PFSK-1 (cell line): ENCODE data around the gene TENT4A.

Source experiments
- FOXP2 ChIP-seq: optimal IDR thresholded peaks from 2 replicates; pipeline ENCODE3; 2011; ENCODE audit warnings: borderline replicate concordance, control low read depth, inconsistent platforms; ENCODE audit not compliant: insufficient read depth; ENCODE audit errors: extremely low read length, extremely low read depth
- POLR2AphosphoS5 ChIP-seq: IDR thresholded peaks from 2 replicates; pipeline ENCODE4 v1.6.1; 2012; ENCODE audit warnings: low read depth, mild to moderate bottlenecking, control low read depth, low read length, moderate library complexity
- SIN3A ChIP-seq: IDR thresholded peaks from 2 replicates; pipeline ENCODE4 v1.6.1; 2012; ENCODE audit warnings: mild to moderate bottlenecking, low read length, moderate library complexity, borderline replicate concordance; ENCODE audit not compliant: insufficient read depth
- TAF1 ChIP-seq: IDR thresholded peaks from 2 replicates; pipeline ENCODE4 v1.6.1; 2012; ENCODE audit warnings: low read length, control low read depth, borderline replicate concordance; ENCODE audit not compliant: insufficient read depth
- TF ChIP-seq, protein P1 (sequence below), 2 experiments: IDR thresholded peaks; 2 replicates each; pipeline versions ENCODE4 v1.6.1 to v1.8.0; 2011 to 2012; ENCODE audit warnings: low read depth in 2 of 2, low read length in 2 of 2, control low read depth in 1 of 2, inconsistent platforms in 1 of 2, mild to moderate bottlenecking in 1 of 2, moderate library complexity in 1 of 2; ENCODE audit not compliant: insufficient read depth in 1 of 2

Gene TENT4A

DNA sequence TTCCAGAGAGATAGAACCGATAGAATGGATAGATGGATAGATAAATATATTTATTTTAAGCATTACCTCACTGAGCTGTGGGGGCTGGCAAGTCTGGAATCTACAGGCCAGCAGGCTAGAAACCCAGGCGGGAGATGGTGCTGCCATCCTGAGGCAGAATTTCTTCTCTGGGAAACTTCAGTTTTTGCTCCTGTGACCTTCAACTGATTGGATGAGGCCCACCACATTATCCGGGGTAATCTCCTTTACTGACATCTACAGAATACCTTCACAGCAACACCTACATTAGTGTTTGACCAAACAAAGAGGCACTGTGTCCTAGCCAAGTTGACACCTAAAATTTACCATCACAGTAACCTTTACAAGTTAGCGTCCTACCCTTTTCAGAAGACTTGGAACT, 29.2 kb upstream of the TENT4A start:
- TF ChIP-seq FOXP2: no peak
- no peak for TF ChIP-seq POLR2AphosphoS5
- TF ChIP-seq TAF1: no peak
- no peak for TF ChIP-seq SIN3A

DNA sequence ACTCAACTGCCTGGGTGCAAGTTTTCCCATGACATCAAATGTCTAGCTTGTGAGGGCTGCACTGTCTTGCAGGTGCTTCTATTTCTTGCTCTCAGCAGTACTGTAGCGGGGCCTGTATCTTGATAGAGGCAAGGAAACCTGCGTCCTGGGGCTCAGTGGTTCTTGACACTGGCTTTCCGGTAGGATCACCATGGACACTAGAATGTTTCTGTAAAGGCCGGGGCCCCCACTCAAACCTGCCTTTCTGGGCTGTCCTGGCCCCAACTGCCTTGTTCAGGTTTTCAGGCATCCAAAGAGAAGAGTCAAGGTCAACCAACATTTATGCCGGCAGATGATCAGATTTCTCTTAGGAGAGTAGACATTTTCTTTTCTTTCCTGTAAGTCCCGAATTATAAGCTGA, 26.7 kb upstream of the TENT4A start:
- TF ChIP-seq SIN3A: no peak
- no peak for TF ChIP-seq POLR2AphosphoS5
- TF ChIP-seq FOXP2: no peak
- TF ChIP-seq, protein P1, sequence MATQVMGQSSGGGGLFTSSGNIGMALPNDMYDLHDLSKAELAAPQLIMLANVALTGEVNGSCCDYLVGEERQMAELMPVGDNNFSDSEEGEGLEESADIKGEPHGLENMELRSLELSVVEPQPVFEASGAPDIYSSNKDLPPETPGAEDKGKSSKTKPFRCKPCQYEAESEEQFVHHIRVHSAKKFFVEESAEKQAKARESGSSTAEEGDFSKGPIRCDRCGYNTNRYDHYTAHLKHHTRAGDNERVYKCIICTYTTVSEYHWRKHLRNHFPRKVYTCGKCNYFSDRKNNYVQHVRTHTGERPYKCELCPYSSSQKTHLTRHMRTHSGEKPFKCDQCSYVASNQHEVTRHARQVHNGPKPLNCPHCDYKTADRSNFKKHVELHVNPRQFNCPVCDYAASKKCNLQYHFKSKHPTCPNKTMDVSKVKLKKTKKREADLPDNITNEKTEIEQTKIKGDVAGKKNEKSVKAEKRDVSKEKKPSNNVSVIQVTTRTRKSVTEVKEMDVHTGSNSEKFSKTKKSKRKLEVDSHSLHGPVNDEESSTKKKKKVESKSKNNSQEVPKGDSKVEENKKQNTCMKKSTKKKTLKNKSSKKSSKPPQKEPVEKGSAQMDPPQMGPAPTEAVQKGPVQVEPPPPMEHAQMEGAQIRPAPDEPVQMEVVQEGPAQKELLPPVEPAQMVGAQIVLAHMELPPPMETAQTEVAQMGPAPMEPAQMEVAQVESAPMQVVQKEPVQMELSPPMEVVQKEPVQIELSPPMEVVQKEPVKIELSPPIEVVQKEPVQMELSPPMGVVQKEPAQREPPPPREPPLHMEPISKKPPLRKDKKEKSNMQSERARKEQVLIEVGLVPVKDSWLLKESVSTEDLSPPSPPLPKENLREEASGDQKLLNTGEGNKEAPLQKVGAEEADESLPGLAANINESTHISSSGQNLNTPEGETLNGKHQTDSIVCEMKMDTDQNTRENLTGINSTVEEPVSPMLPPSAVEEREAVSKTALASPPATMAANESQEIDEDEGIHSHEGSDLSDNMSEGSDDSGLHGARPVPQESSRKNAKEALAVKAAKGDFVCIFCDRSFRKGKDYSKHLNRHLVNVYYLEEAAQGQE (IDR thresholded peaks at IDR 0.05; ENCODE audit: insufficient read depth in 1 of 2, low read depth in 2 of 2, low read length in 2 of 2): no peak
- no peak for TF ChIP-seq TAF1

DNA sequence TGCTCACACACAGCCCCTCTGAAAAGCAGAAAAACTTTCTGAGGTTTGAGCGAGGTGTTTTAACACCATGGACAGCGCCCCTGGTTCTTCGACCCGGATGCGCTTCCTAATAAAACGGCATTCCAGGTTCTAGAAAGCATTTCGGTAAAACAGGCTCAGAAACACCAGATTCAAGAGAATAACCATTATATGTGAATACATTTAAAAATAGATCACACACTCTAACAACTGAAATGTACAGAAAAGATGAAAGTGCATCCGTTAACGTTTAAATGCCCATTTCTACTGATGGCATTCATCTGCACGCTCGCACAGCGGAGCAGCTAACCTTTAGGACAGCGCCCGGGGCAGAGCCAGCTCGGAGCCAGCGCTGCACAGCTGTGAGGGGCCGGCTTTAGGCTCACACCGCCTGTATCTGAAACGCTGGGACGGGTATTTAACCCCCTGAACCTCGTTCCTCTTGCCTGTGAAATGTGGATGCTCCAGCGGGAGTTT, 26.3 kb upstream of the TENT4A start:
- no peak for TF ChIP-seq TAF1
- TF ChIP-seq SIN3A: peak; percentile 70; the same call in 1 of the 2 replicates
- TF ChIP-seq POLR2AphosphoS5: no peak
- TF ChIP-seq, protein P1 (IDR thresholded peaks at IDR 0.05; ENCODE audit: insufficient read depth in 1 of 2, low read depth in 2 of 2, low read length in 2 of 2): peak; percentile 89 to 96
- no peak for TF ChIP-seq FOXP2

DNA sequence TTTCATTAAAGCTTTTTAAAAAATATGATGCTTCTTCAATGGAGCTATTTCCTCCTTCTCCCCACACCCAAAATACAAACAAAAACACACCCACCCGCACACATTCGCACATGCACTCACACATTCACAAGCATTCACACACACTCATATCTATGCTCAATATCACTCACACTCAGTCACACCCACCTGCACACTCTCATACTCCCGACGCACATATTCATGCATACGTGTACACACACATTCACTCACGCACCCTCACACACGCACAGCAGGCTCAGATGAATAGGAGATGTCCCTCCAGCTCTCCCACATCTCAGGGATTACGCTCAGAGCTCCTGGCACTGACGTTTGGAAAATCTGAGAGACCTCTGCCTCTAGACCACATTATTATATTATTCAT, 25.7 kb upstream of the TENT4A start:
- no peak for TF ChIP-seq POLR2AphosphoS5
- no peak for TF ChIP-seq SIN3A
- no peak for TF ChIP-seq TAF1
- TF ChIP-seq FOXP2: no peak
- TF ChIP-seq, protein P1 (IDR thresholded peaks at IDR 0.05; ENCODE audit: insufficient read depth in 1 of 2, low read depth in 2 of 2, low read length in 2 of 2): no peak

DNA sequence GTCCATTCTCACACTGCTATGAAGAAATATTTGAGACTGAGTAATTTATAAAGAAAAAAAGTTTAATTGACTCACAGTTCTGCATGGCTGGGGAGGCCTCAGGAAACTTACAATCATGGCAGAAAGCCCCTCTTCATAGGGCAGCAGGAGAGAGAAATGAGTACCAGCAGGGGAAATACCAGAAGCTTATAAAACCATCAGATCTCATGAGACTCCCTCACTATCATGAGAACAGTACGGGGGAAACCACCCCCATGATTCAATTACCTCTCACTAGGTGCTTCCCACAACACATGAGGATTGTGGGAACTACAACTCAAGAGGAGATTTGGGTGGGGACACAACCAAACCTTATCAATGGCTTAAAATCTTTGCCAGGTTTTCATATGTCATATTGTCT, 20.3 kb upstream of the TENT4A start:
- TF ChIP-seq POLR2AphosphoS5: no peak
- TF ChIP-seq SIN3A: no peak

DNA sequence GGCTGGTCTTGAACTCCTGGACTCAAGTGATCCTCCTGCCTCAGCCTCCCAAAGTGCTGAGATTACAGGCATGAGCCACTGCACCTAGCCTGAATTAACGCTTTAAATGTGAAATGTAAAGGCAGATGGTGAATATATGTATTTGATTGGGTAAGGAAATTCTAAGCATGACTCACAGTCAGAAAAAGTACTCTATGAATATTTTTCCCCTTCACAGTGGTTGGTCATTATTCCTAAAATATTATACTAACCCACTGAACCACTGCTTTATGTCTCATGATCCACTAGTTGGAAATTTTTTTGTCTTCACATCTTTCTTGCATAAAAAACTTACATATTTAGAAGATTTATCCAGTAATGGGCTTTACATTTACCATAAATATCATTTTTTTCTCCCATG, 14.5 kb upstream of the TENT4A start:
- TF ChIP-seq FOXP2 (no peak), TAF1 (no peak), SIN3A (no peak), POLR2AphosphoS5 (no peak)
- TF ChIP-seq, protein P1 (IDR thresholded peaks at IDR 0.05; ENCODE audit: insufficient read depth in 1 of 2, low read depth in 2 of 2, low read length in 2 of 2): no peak
